GM23338 (cell line): ENCODE measurements around the gene WWOX. TPM values are rescaled to one million over a fixed set of nuclear protein-coding genes. Genes with fewer than 3 reads are reported as not detected.

Source experiments
- ATAC-seq: fragments of 200-7000 bp; cut with Tn5 transposase; 3 replicates; pipeline ENCODE4 v1.9.1; 2020
- DNase-seq: peaks from one replicate; pipeline ENCODE4 v3.0.0-alpha.2; 2015; ENCODE audit warnings: low spot score
- H2AFZ ChIP-seq: fragments of 200-600 bp; sonication (generic); 2 replicates; pipeline ENCODE4 v1.8.0; 2016; ENCODE audit warnings: antibody characterized with exemption, mild to moderate bottlenecking, moderate library complexity
- H3F3A ChIP-seq: fragments of 200-600 bp; sonication (generic); replicated peaks from 2 replicates; pipeline ENCODE4 v1.8.0; 2017; ENCODE audit warnings: antibody characterized with exemption, mixed run types, low read depth
- H3K27ac ChIP-seq: fragments of 200-600 bp; sonication (generic); 2 replicates; pipeline ENCODE4 v1.6.1; 2016; ENCODE audit warnings: low read depth
- H3K27me3 ChIP-seq: fragments of 200-600 bp; sonication (generic); 2 replicates; pipeline ENCODE4 v1.8.0; 2016; ENCODE audit warnings: mild to moderate bottlenecking, mixed run types, moderate library complexity; ENCODE audit not compliant: insufficient read depth
- H3K36me3 ChIP-seq: fragments of 200-600 bp; sonication (generic); 2 replicates; pipeline ENCODE4 v1.8.0; 2016; ENCODE audit warnings: mild to moderate bottlenecking; ENCODE audit not compliant: insufficient read depth
- H3K4me1 ChIP-seq: fragments of 200-600 bp; sonication (generic); 2 replicates; pipeline ENCODE4 v1.8.0; 2016; ENCODE audit warnings: mild to moderate bottlenecking, moderate library complexity; ENCODE audit not compliant: insufficient read depth
- H3K4me2 ChIP-seq: fragments of 200-600 bp; sonication (generic); 2 replicates; pipeline ENCODE4 v1.7.1; 2017; ENCODE audit warnings: mixed run types
- H3K4me3 ChIP-seq: fragments of 200-600 bp; sonication (generic); 2 replicates; pipeline ENCODE4 v1.6.1; 2016; ENCODE audit warnings: mixed run types
- H3K79me2 ChIP-seq: fragments of 200-600 bp; sonication (generic); replicated peaks from 2 replicates; pipeline ENCODE4 v1.8.0; 2017; ENCODE audit warnings: mild to moderate bottlenecking; ENCODE audit not compliant: insufficient read depth
- H3K9me2 ChIP-seq: fragments of 200-600 bp; sonication (generic); 2 replicates; pipeline ENCODE4 v1.8.0; 2017; ENCODE audit not compliant: insufficient read depth
- H4K20me1 ChIP-seq: fragments of 200-600 bp; sonication (generic); replicated peaks from 2 replicates; pipeline ENCODE4 v1.8.0; 2017; ENCODE audit warnings: mild to moderate bottlenecking; ENCODE audit not compliant: insufficient read depth
- H3K27ac Mint-ChIP-seq: 2 replicates; pipeline ENCODE4 v1.8.0; 2020; ENCODE audit warnings: inconsistent platforms, mild to moderate bottlenecking, moderate library complexity, mixed read lengths
- H3K27me3 Mint-ChIP-seq: 3 replicates; pipeline ENCODE4 v1.8.0; 2022; ENCODE audit warnings: low read depth, mild to moderate bottlenecking, moderate library complexity, mixed read lengths, inconsistent platforms; ENCODE audit not compliant: insufficient read depth, poor library complexity
- H3K36me3 Mint-ChIP-seq: 3 replicates; pipeline ENCODE4 v1.8.0; 2021; ENCODE audit warnings: low read depth, mild to moderate bottlenecking, inconsistent platforms, moderate library complexity, mixed read lengths
- H3K4me1 Mint-ChIP-seq: 3 replicates; pipeline ENCODE4 v1.8.0; 2020; ENCODE audit warnings: mild to moderate bottlenecking, inconsistent platforms, mixed read lengths
- H3K4me3 Mint-ChIP-seq: 3 replicates; pipeline ENCODE4 v1.8.0; 2021; ENCODE audit warnings: moderate library complexity, mild to moderate bottlenecking, inconsistent platforms, mixed read lengths
- H3K9me3 Mint-ChIP-seq: 3 replicates; pipeline ENCODE4 v1.8.0; 2020; ENCODE audit warnings: moderate library complexity, mild to moderate bottlenecking, inconsistent platforms, mixed read lengths
- CREB1 ChIP-seq: fragments of 250-450 bp; sonication (Bioruptor Pico); IDR thresholded peaks from 2 replicates; pipeline ENCODE4 v1.5.0; 2020; ENCODE audit warnings: low read depth, mild to moderate bottlenecking, moderate library complexity
- EZH2 ChIP-seq: fragments of 200-600 bp; sonication (generic); IDR thresholded peaks from one replicate; pipeline ENCODE4 v1.8.0; 2017; ENCODE audit warnings: antibody characterized with exemption, mild to moderate bottlenecking, low read depth; ENCODE audit not compliant: unreplicated experiment
- EZH2phosphoT487 ChIP-seq: fragments of 200-600 bp; sonication (generic); IDR thresholded peaks from one replicate; pipeline ENCODE4 v1.8.1; 2018; ENCODE audit warnings: antibody characterized with exemption; ENCODE audit not compliant: unreplicated experiment
- JUNB ChIP-seq: IDR thresholded peaks from one replicate; pipeline ENCODE4 v1.6.1; 2016; ENCODE audit warnings: antibody characterized with exemption; ENCODE audit not compliant: unreplicated experiment
- POLR2AphosphoS5 ChIP-seq: IDR thresholded peaks from 2 replicates; pipeline ENCODE4 v1.6.1; 2016; ENCODE audit warnings: antibody characterized with exemption, low read depth
- STAT1 ChIP-seq: IDR thresholded peaks from one replicate; pipeline ENCODE4 v1.6.1; 2016; ENCODE audit warnings: antibody characterized with exemption; ENCODE audit not compliant: unreplicated experiment
- ZNF114 ChIP-seq: fragments of 250-450 bp; sonication (Bioruptor Pico); IDR thresholded peaks from 2 replicates; pipeline ENCODE4 v1.5.0; 2020; ENCODE audit warnings: mild to moderate bottlenecking, moderate library complexity
- ZNF331 ChIP-seq: fragments of 250-450 bp; sonication (Bioruptor Pico); IDR thresholded peaks from 2 replicates; pipeline ENCODE4 v1.5.0; 2020; ENCODE audit warnings: low read depth, mild to moderate bottlenecking, moderate library complexity
- polyA plus RNA-seq: library from polyadenylated mRNA; unstranded; fragments of >200 nt; fragmentation: Nextera tagmentation; extraction: Ambion mirVana; gene quantifications from 2 replicates; pipeline ENCODE4 v1.2.1, GENCODE V29; 2016
- total RNA-seq: library from RNA; depleted of rRNA; stranded (reverse); fragments of >200 nt; shearing (Covaris generic); gene quantifications from 2 replicates; pipeline ENCODE4 v1.2.3, GENCODE V29; 2014
- TF ChIP-seq, protein P1 (sequence below): IDR thresholded peaks from 2 replicates; pipeline ENCODE4 v1.6.1; 2016; ENCODE audit warnings: antibody characterized with exemption
- TF ChIP-seq, protein P2 (sequence below): IDR thresholded peaks from one replicate; pipeline ENCODE4 v1.6.1; 2018; ENCODE audit warnings: antibody characterized with exemption; ENCODE audit not compliant: unreplicated experiment
- TF ChIP-seq, protein P3 (sequence below): fragments of 250-450 bp; sonication (Bioruptor Pico); IDR thresholded peaks from 2 replicates; pipeline ENCODE4 v1.5.0; 2020; ENCODE audit warnings: mild to moderate bottlenecking, moderate library complexity

The WWOX gene
- total and polyA plus RNA-seq, 2 experiments from 2014 or later = 10.0 to 19.3 TPM

DNA sequence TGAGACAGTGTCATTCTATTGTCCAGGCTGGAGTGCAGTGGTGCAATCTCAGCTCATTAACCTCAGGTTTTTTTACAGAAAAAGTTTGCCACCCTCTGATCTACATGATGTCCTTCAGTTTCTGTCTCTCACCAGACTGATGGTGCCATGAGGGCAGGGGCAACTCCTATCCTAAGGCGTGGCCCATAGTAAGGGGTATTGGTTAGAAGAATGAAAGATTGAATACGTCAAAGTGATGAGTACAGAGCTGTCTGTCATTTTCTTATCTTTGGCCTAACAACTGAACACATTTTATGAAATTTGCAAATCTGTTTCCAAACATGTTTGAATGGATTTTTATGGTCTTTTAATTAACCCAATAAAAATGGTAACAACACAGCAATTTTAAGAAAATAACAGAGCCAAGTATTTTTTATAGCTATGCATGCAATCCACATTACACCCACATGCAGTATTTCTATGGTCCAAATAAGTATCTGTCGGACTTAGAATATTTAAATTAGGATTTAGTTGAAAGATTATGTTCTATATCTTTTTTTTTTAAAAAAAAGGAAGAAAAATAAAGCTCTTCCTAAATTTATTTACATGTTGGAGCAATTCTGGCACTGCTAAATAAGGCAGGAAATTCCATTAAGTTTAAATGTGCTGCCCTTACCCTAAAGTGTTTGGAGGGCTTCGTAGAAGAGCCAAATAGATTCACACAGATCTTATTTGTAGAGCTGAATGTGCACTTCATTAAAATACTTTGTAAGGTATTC lies 192.8 kb downstream of the WWOX start:
- Mint-ChIP-seq H3K27me3 (no peaks in the 10 kb centered on the region), H3K4me1 (peaks cover 39% of the 10 kb centered on the region), H3K36me3 (no peaks in the 10 kb centered on the region; the same call in 2 of the 3 replicates), H3K27ac (no peak overlapping the region), H3K9me3 (no peaks in the 10 kb centered on the region; the same call in 2 of the 3 replicates), H3K4me3 (no peak overlapping the region)
- Histone ChIP-seq H4K20me1 (no peaks in the 10 kb centered on the region), H3K4me3 (no peak overlapping the region), H3K27ac (no peak overlapping the region), H2AFZ (no peak overlapping the region), H3F3A (no peaks in the 10 kb centered on the region), H3K27me3 (no peaks in the 10 kb centered on the region), H3K79me2 (no peaks in the 10 kb centered on the region), H3K4me1 (peaks cover 11% of the 10 kb centered on the region), H3K4me2 (no peak overlapping the region), H3K36me3 (no peaks in the 10 kb centered on the region), H3K9me2 (peaks cover 8% of the 10 kb centered on the region; the same call in 1 of the 2 replicates)
- TF ChIP-seq EZH2 (no peak), ZNF331 (CRISPR knock-in tag) (no peak), POLR2AphosphoS5 (no peak), CREB1 (CRISPR knock-in tag) (no peak), ZNF114 (CRISPR knock-in tag) (no peak), EZH2phosphoT487 (no peak), STAT1 (no peak), JUNB (no peak)
- TF ChIP-seq, protein P1, sequence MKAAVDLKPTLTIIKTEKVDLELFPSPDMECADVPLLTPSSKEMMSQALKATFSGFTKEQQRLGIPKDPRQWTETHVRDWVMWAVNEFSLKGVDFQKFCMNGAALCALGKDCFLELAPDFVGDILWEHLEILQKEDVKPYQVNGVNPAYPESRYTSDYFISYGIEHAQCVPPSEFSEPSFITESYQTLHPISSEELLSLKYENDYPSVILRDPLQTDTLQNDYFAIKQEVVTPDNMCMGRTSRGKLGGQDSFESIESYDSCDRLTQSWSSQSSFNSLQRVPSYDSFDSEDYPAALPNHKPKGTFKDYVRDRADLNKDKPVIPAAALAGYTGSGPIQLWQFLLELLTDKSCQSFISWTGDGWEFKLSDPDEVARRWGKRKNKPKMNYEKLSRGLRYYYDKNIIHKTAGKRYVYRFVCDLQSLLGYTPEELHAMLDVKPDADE = no peak
- TF ChIP-seq, protein P2, sequence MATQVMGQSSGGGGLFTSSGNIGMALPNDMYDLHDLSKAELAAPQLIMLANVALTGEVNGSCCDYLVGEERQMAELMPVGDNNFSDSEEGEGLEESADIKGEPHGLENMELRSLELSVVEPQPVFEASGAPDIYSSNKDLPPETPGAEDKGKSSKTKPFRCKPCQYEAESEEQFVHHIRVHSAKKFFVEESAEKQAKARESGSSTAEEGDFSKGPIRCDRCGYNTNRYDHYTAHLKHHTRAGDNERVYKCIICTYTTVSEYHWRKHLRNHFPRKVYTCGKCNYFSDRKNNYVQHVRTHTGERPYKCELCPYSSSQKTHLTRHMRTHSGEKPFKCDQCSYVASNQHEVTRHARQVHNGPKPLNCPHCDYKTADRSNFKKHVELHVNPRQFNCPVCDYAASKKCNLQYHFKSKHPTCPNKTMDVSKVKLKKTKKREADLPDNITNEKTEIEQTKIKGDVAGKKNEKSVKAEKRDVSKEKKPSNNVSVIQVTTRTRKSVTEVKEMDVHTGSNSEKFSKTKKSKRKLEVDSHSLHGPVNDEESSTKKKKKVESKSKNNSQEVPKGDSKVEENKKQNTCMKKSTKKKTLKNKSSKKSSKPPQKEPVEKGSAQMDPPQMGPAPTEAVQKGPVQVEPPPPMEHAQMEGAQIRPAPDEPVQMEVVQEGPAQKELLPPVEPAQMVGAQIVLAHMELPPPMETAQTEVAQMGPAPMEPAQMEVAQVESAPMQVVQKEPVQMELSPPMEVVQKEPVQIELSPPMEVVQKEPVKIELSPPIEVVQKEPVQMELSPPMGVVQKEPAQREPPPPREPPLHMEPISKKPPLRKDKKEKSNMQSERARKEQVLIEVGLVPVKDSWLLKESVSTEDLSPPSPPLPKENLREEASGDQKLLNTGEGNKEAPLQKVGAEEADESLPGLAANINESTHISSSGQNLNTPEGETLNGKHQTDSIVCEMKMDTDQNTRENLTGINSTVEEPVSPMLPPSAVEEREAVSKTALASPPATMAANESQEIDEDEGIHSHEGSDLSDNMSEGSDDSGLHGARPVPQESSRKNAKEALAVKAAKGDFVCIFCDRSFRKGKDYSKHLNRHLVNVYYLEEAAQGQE = no peak
- TF ChIP-seq, protein P3, sequence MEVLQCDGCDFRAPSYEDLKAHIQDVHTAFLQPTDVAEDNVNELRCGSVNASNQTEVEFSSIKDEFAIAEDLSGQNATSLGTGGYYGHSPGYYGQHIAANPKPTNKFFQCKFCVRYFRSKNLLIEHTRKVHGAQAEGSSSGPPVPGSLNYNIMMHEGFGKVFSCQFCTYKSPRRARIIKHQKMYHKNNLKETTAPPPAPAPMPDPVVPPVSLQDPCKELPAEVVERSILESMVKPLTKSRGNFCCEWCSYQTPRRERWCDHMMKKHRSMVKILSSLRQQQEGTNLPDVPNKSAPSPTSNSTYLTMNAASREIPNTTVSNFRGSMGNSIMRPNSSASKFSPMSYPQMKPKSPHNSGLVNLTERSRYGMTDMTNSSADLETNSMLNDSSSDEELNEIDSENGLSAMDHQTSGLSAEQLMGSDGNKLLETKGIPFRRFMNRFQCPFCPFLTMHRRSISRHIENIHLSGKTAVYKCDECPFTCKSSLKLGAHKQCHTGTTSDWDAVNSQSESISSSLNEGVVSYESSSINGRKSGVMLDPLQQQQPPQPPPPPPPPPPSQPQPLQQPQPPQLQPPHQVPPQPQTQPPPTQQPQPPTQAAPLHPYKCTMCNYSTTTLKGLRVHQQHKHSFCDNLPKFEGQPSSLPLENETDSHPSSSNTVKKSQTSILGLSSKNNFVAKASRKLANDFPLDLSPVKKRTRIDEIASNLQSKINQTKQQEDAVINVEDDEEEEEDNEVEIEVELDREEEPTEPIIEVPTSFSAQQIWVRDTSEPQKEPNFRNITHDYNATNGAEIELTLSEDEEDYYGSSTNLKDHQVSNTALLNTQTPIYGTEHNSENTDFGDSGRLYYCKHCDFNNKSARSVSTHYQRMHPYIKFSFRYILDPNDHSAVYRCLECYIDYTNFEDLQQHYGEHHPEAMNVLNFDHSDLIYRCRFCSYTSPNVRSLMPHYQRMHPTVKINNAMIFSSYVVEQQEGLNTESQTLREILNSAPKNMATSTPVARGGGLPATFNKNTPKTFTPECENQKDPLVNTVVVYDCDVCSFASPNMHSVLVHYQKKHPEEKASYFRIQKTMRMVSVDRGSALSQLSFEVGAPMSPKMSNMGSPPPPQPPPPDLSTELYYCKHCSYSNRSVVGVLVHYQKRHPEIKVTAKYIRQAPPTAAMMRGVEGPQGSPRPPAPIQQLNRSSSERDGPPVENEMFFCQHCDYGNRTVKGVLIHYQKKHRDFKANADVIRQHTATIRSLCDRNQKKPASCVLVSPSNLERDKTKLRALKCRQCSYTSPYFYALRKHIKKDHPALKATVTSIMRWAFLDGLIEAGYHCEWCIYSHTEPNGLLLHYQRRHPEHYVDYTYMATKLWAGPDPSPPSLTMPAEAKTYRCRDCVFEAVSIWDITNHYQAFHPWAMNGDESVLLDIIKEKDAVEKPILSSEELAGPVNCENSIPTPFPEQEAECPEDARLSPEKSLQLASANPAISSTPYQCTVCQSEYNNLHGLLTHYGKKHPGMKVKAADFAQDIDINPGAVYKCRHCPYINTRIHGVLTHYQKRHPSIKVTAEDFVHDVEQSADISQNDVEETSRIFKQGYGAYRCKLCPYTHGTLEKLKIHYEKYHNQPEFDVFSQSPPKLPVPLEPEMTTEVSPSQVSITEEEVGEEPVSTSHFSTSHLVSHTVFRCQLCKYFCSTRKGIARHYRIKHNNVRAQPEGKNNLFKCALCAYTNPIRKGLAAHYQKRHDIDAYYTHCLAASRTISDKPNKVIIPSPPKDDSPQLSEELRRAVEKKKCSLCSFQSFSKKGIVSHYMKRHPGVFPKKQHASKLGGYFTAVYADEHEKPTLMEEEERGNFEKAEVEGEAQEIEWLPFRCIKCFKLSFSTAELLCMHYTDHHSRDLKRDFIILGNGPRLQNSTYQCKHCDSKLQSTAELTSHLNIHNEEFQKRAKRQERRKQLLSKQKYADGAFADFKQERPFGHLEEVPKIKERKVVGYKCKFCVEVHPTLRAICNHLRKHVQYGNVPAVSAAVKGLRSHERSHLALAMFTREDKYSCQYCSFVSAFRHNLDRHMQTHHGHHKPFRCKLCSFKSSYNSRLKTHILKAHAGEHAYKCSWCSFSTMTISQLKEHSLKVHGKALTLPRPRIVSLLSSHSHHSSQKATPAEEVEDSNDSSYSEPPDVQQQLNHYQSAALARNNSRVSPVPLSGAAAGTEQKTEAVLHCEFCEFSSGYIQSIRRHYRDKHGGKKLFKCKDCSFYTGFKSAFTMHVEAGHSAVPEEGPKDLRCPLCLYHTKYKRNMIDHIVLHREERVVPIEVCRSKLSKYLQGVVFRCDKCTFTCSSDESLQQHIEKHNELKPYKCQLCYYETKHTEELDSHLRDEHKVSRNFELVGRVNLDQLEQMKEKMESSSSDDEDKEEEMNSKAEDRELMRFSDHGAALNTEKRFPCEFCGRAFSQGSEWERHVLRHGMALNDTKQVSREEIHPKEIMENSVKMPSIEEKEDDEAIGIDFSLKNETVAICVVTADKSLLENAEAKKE (CRISPR knock-in tag) = no peak
- ATAC-seq = no peak
- DNase-seq = no peak
